Measurements from ENCODE around the gene GRIA4. TPM values are rescaled to one million over a fixed set of nuclear protein-coding genes. Genes with fewer than 3 reads are reported as not detected.

The GRIA4 gene
- polyA plus RNA-seq, 3 donors: 0.19 to 0.26 TPM; not detected in 1

GRCh38 chr11:105824457-105825013 is 214.7 kb downstream of the GRIA4 start:
- WGBS, 3 donors: 79 to 88% (median 84%) methylated on average over 10 of the region's 10 CpGs

GRCh38 chr11:105825141-105825540 is 215.3 kb downstream of the GRIA4 start:
- 59 to 86% (median 83%) methylated on average over 1 of the region's 1 CpG for WGBS, 3 donors

More at GRCh38 chr11:105824457-105825013, 214.7 kb downstream of the GRIA4 start:
- H3K27ac ChIP-seq (ENCODE audit: low read depth, low read length): no peak overlapping the region

GRCh38 chr11:105827906-105828305 is 218.0 kb downstream of the GRIA4 start:
- 21 to 52% (median 39%) methylated on average over 1 of the region's 1 CpG for WGBS, 3 donors
- no peak overlapping the region for H3K27ac ChIP-seq (ENCODE audit: low read depth, low read length)

More at GRCh38 chr11:105825141-105825540, 215.3 kb downstream of the GRIA4 start:
- no peak overlapping the region for H3K27ac ChIP-seq (ENCODE audit: low read depth, low read length)

GRCh38 chr11:105829084-105829483 is 219.2 kb downstream of the GRIA4 start:
- no peak overlapping the region for H3K27ac ChIP-seq (ENCODE audit: low read depth, low read length)
- WGBS, 3 donors: 79 to 92% (median 83%) methylated on average over 1 of the region's 1 CpG

GRCh38 chr11:105834461-105834860 is 224.6 kb downstream of the GRIA4 start:
- 63 to 81% (median 77%) methylated on average over 1 of the region's 1 CpG for WGBS, 3 donors

GRCh38 chr11:105838668-105839384 is 229.0 kb downstream of the GRIA4 start:
- 65 to 76% (median 74%) methylated on average over 4 of the region's 4 CpGs for WGBS, 3 donors
- H3K27ac ChIP-seq (ENCODE audit: low read depth, low read length): no peak overlapping the region

More at GRCh38 chr11:105834461-105834860, 224.6 kb downstream of the GRIA4 start:
- no peak overlapping the region for H3K27ac ChIP-seq (ENCODE audit: low read depth, low read length)

GRCh38 chr11:105840391-105840790 is 230.5 kb downstream of the GRIA4 start:
- 74 to 75% (median 75%) methylated on average over 4 of the region's 4 CpGs for WGBS, 3 donors
- no peak overlapping the region for H3K27ac ChIP-seq (ENCODE audit: low read depth, low read length)

GRCh38 chr11:105852403-105852802 is 242.5 kb downstream of the GRIA4 start:
- no peak overlapping the region for H3K27ac ChIP-seq (ENCODE audit: low read depth, low read length)
- 57 to 69% (median 66%) methylated on average over 3 of the region's 3 CpGs for WGBS, 3 donors

GRCh38 chr11:105854269-105854668 is 244.4 kb downstream of the GRIA4 start:
- H3K27ac ChIP-seq (ENCODE audit: low read depth, low read length): no peak overlapping the region
- 83 to 88% (median 87%) methylated on average over 4 of the region's 4 CpGs for WGBS, 3 donors

GRCh38 chr11:105856954-105857353 is 247.1 kb downstream of the GRIA4 start:
- 80 to 92% (median 90%) methylated on average over 3 of the region's 3 CpGs for WGBS, 3 donors
- no peak overlapping the region for H3K27ac ChIP-seq (ENCODE audit: low read depth, low read length)

GRCh38 chr11:105857728-105858127 is 247.9 kb downstream of the GRIA4 start:
- no peak overlapping the region for H3K27ac ChIP-seq (ENCODE audit: low read depth, low read length)

GRCh38 chr11:105858841-105859240 is 249.0 kb downstream of the GRIA4 start:
- H3K27ac ChIP-seq (ENCODE audit: low read depth, low read length): no peak overlapping the region

GRCh38 chr11:105860105-105860504 is 250.2 kb downstream of the GRIA4 start:
- WGBS, 3 donors: 66 to 85% (median 84%) methylated on average over 3 of the region's 3 CpGs
- no peak overlapping the region for H3K27ac ChIP-seq (ENCODE audit: low read depth, low read length)

- 49 to 83% (median 81%) methylated on average over 2 of the region's 2 CpGs for WGBS, 3 donors
- H3K27ac ChIP-seq (ENCODE audit: low read depth, low read length): no peak overlapping the region
These were observed 251.4 kb downstream of the GRIA4 start for GRCh38 chr11:105861225-105861624.

- WGBS, 3 donors: 20 to 23% (median 20%) methylated on average over 3 of the region's 3 CpGs
- H3K27ac ChIP-seq (ENCODE audit: low read depth, low read length): no peak overlapping the region
These were observed 253.0 kb downstream of the GRIA4 start for GRCh38 chr11:105862736-105863367.

- 30 to 42% (median 34%) methylated on average over 3 of the region's 3 CpGs for WGBS, 3 donors
These were observed 253.7 kb downstream of the GRIA4 start for GRCh38 chr11:105863523-105863922.

GRCh38 chr11:105867742-105868141 is 257.9 kb downstream of the GRIA4 start:
- WGBS, 3 donors: 60 to 63% (median 62%) methylated on average over 2 of the region's 2 CpGs
- no peak overlapping the region for H3K27ac ChIP-seq (ENCODE audit: low read depth, low read length)

More at GRCh38 chr11:105863523-105863922, 253.7 kb downstream of the GRIA4 start:
- no peak overlapping the region for H3K27ac ChIP-seq (ENCODE audit: low read depth, low read length)

- no peak overlapping the region for H3K27ac ChIP-seq (ENCODE audit: low read depth, low read length)
- 69 to 79% (median 73%) methylated on average over 4 of the region's 4 CpGs for WGBS, 3 donors
These were observed 259.0 kb downstream of the GRIA4 start for GRCh38 chr11:105868762-105869285.

- 69 to 75% (median 73%) methylated on average over 8 of the region's 8 CpGs for WGBS, 3 donors
- no peak overlapping the region for H3K27ac ChIP-seq (ENCODE audit: low read depth, low read length)
These were observed 260.7 kb downstream of the GRIA4 start for GRCh38 chr11:105870516-105871113.
